ENCODE data around the gene MUTYH. TPM values are rescaled to one million over a fixed set of nuclear protein-coding genes. Genes with fewer than 3 reads are reported as not detected.
"Not testable (repeated sequence)": the region's sequence is repeated elsewhere in the genome, so short reads cannot be mapped to it uniquely, and the experiment has no call there.

MUTYH gene
- total RNA-seq: 16.6 and 23.5 TPM in 2 replicates
- polyA plus RNA-seq: 24.9 and 29.6 TPM in 2 replicates

DNA sequence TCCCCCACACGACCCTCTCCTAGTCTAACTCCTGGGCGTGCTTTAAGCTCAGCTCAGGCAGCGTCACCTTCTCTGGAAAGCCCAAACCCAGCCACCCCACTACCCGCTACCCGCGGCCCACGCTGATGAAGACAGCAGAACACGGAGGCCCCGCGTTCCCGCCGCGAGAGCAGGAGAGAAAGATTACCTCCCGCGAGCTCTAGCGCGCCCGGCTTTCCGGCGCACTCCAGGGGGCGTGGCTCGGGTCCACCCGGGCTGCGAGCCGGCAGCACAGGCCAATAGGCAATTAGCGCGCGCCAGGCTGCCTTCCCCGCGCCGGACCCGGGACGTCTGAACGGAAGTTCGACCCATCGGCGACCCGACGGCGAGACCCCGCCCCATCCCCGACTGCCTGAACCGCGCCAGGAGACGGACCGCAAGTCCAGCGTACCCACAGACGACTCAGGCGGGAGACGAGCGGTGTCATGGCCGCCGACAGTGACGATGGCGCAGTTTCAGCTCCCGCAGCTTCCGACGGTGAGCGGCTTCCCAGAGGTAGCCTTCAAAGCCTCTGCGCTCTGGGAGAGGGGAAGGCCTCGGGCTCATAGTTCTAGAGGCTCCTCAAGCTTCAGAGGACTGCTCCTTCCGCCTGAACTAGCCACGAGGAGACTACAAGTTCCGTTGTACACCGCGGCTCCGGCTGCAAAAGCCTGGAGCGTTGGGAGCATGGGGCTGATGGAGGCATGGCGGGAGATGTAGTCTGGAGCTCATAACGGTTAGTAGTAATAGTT, at the start of gene MUTYH, which contains the start of gene TOE1:
Gene MUTYH (minus strand): TSS at position 652 of the 770 bp plus-strand sequence. CDS start 5,935 bp downstream, outside the sequence.
Gene TOE1 (plus strand): TSS at position 382 of the 770 bp plus-strand sequence. CDS start 83 bp downstream, at position 465.
- H3K9me2 ChIP-seq (replicated peaks; ENCODE audit: insufficient read depth): no peaks in the 10 kb centered on the region
- TF ChIP-seq, protein P1, sequence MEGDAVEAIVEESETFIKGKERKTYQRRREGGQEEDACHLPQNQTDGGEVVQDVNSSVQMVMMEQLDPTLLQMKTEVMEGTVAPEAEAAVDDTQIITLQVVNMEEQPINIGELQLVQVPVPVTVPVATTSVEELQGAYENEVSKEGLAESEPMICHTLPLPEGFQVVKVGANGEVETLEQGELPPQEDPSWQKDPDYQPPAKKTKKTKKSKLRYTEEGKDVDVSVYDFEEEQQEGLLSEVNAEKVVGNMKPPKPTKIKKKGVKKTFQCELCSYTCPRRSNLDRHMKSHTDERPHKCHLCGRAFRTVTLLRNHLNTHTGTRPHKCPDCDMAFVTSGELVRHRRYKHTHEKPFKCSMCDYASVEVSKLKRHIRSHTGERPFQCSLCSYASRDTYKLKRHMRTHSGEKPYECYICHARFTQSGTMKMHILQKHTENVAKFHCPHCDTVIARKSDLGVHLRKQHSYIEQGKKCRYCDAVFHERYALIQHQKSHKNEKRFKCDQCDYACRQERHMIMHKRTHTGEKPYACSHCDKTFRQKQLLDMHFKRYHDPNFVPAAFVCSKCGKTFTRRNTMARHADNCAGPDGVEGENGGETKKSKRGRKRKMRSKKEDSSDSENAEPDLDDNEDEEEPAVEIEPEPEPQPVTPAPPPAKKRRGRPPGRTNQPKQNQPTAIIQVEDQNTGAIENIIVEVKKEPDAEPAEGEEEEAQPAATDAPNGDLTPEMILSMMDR (IDR thresholded peaks at IDR 0.05; ENCODE audit: poor library complexity): no peak
- TF ChIP-seq EZH2 (IDR thresholded peaks at IDR 0.05; ENCODE audit: borderline replicate concordance) (no peak), EZH2phosphoT487 (IDR thresholded peaks at IDR 0.05; ENCODE audit: low read depth, severe bottlenecking, unreplicated experiment) (no peak)
- H3K4me1 ChIP-seq (ENCODE audit: insufficient read depth): peaks cover 32% of the 10 kb centered on the region
- H3K27me3 ChIP-seq: no peaks in the 10 kb centered on the region
- peak within 1 kb of the TSS; percentile 63 for H3K4me3 ChIP-seq
- peak within 1 kb of the TSS; percentile 79 for H2AFZ ChIP-seq
- H4K20me1 ChIP-seq (ENCODE audit: insufficient read depth, poor library complexity, severe bottlenecking): no peaks in the 10 kb centered on the region
- H3K79me2 ChIP-seq: peaks cover 41% of the 10 kb centered on the region
- WGBS (ENCODE audit: low lambda C conversion rate, missing lambda C conversion rate): 1% methylated on average over 70 of the region's 70 CpGs
- no peaks in the 10 kb centered on the region for H3K36me3 ChIP-seq (replicated peaks; ENCODE audit: insufficient read depth, low read depth)
- H3K4me2 ChIP-seq: peak within 1 kb of the TSS; percentile 89
- H3K27ac ChIP-seq: peak within 1 kb of the TSS; percentile 97
- no peaks in the 10 kb centered on the region for H3K9me3 ChIP-seq (ENCODE audit: low read depth)
- DNase-seq (ENCODE audit: low spot score): peak; percentile 96

- no peaks in the 10 kb centered on the region for H3K4me1 ChIP-seq (ENCODE audit: insufficient read depth)
Observed at GRCh38 chr1:45386219-45386618, 46.0 kb upstream of the MUTYH start.

DNA sequence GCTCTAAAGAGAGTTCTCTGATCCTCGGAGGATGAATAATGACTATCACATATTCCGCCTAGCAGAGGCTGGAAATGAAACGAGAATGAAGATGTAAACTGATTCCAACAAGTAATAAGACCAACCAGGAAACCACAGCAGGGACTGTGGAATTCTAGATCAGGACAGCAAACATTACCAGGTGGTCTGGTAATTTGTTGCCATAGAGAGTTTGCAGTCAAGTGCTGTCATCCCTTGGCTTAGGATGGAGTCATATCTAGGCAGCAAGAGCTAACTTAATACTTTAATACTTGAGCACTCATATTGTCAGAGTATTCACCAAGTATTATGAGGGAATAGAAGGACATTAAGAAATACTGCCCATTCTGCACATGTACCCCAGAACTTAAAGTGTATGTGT, 45.1 kb upstream of the MUTYH start:
- Histone ChIP-seq H3K9me3 (ENCODE audit: low read depth) (no peaks in the 10 kb centered on the region), H3K36me3 (replicated peaks; ENCODE audit: insufficient read depth, low read depth) (no peaks in the 10 kb centered on the region), H3K9me2 (replicated peaks; ENCODE audit: insufficient read depth) (no peaks in the 10 kb centered on the region), H3K4me1 (ENCODE audit: insufficient read depth) (no peaks in the 10 kb centered on the region), H3K4me3 (no peak overlapping the region), H2AFZ (no peak overlapping the region), H3K4me2 (no peak overlapping the region), H4K20me1 (ENCODE audit: insufficient read depth, poor library complexity, severe bottlenecking) (no peaks in the 10 kb centered on the region), H3K79me2 (no peaks in the 10 kb centered on the region), H3K27me3 (no peaks in the 10 kb centered on the region), H3K27ac (no peak overlapping the region)
- TF ChIP-seq, protein P1 (IDR thresholded peaks at IDR 0.05; ENCODE audit: poor library complexity): no peak
- TF ChIP-seq EZH2phosphoT487 (IDR thresholded peaks at IDR 0.05; ENCODE audit: low read depth, severe bottlenecking, unreplicated experiment) (no peak), EZH2 (IDR thresholded peaks at IDR 0.05; ENCODE audit: borderline replicate concordance) (no peak)
- 89% methylated on average over 3 of the region's 3 CpGs for WGBS (ENCODE audit: low lambda C conversion rate, missing lambda C conversion rate)
- no peak for DNase-seq (ENCODE audit: low spot score)

More at GRCh38 chr1:45386219-45386618, 46.0 kb upstream of the MUTYH start:
- Histone ChIP-seq H3K9me2 (replicated peaks; ENCODE audit: insufficient read depth) (no peaks in the 10 kb centered on the region), H3K79me2 (no peaks in the 10 kb centered on the region), H3K4me3 (no peak overlapping the region), H3K9me3 (ENCODE audit: low read depth) (no peaks in the 10 kb centered on the region), H3K36me3 (replicated peaks; ENCODE audit: insufficient read depth, low read depth) (no peaks in the 10 kb centered on the region), H3K27ac (no peak overlapping the region), H4K20me1 (ENCODE audit: insufficient read depth, poor library complexity, severe bottlenecking) (no peaks in the 10 kb centered on the region), H3K27me3 (no peaks in the 10 kb centered on the region), H3K4me2 (no peak overlapping the region), H2AFZ (no peak overlapping the region)
- DNase-seq (ENCODE audit: low spot score): no peak
- WGBS (ENCODE audit: low lambda C conversion rate, missing lambda C conversion rate): 89% methylated on average over 3 of the region's 3 CpGs
- no peak for TF ChIP-seq EZH2 (IDR thresholded peaks at IDR 0.05; ENCODE audit: borderline replicate concordance)
- TF ChIP-seq EZH2phosphoT487 (IDR thresholded peaks at IDR 0.05; ENCODE audit: low read depth, severe bottlenecking, unreplicated experiment): no peak
- TF ChIP-seq, protein P1 (IDR thresholded peaks at IDR 0.05; ENCODE audit: poor library complexity): no peak

DNA sequence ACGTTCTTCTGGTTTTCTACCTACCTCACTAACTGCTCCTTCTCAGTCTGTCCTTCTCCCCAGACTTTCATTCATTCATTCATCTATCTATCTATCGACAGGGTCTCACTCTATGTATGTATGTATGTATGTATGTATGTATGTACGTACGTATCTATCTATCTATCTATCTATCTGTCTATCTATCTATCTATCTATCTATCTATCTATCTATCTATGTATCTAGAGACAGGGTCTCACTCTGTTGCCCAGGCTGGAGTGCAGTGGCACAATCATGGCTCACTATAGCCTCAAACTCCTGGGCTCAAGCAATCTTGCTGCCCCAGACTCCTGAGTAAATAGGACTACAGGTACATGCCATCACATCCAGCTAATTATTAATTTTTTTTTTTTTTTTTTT, 44.0 kb upstream of the MUTYH start:
- not testable (repeated sequence) for H3K27ac ChIP-seq; H3K4me1 ChIP-seq (ENCODE audit: insufficient read depth); H3K4me2 ChIP-seq; H3K79me2 ChIP-seq; H3K9me2 ChIP-seq (replicated peaks; ENCODE audit: insufficient read depth); H4K20me1 ChIP-seq (ENCODE audit: insufficient read depth, poor library complexity, severe bottlenecking); DNase-seq (ENCODE audit: low spot score); H3K27me3 ChIP-seq; H3K9me3 ChIP-seq (ENCODE audit: low read depth); H3K36me3 ChIP-seq (replicated peaks; ENCODE audit: insufficient read depth, low read depth); H3K4me3 ChIP-seq; H2AFZ ChIP-seq
- WGBS (ENCODE audit: low lambda C conversion rate, missing lambda C conversion rate): 95% methylated on average over 4 of the region's 4 CpGs
